ENCODE data around the gene SDK1. TPM values are rescaled to one million over a fixed set of nuclear protein-coding genes. Genes with fewer than 3 reads are reported as not detected.

SDK1 gene
- total RNA-seq, 1 donor from 2014 or later: 5.4 TPM

- no peak overlapping the region for H3K27ac Mint-ChIP-seq (ENCODE audit: unreplicated experiment)
- H3K9me3 Mint-ChIP-seq (ENCODE audit: unreplicated experiment): no peaks in the 10 kb centered on the region
- TF ChIP-seq CTCF (IDR thresholded peaks at IDR 0.05): no peak
- no peaks in the 10 kb centered on the region for H3K36me3 Mint-ChIP-seq (ENCODE audit: unreplicated experiment)
- H3K4me3 Mint-ChIP-seq (ENCODE audit: unreplicated experiment): no peak overlapping the region
- no peaks in the 10 kb centered on the region for H3K27me3 Mint-ChIP-seq (ENCODE audit: unreplicated experiment)
- no peak for DNase-seq (ENCODE audit: extremely low spot score, unreplicated experiment)
- H3K4me1 Mint-ChIP-seq (ENCODE audit: unreplicated experiment): no peaks in the 10 kb centered on the region
These were observed 899.6 kb downstream of the SDK1 start for GRCh38 chr7:4200546-4201094.

- no peaks in the 10 kb centered on the region for H3K36me3 Mint-ChIP-seq (ENCODE audit: unreplicated experiment)
- H3K9me3 Mint-ChIP-seq (ENCODE audit: unreplicated experiment): no peaks in the 10 kb centered on the region
- no peaks in the 10 kb centered on the region for H3K4me1 Mint-ChIP-seq (ENCODE audit: unreplicated experiment)
- no peak for DNase-seq (ENCODE audit: extremely low spot score, unreplicated experiment)
- H3K4me3 Mint-ChIP-seq (ENCODE audit: unreplicated experiment): no peak overlapping the region
- no peaks in the 10 kb centered on the region for H3K27me3 Mint-ChIP-seq (ENCODE audit: unreplicated experiment)
- no peak overlapping the region for H3K27ac Mint-ChIP-seq (ENCODE audit: unreplicated experiment)
- no peak for TF ChIP-seq CTCF (IDR thresholded peaks at IDR 0.05)
These were observed 900.5 kb downstream of the SDK1 start for GRCh38 chr7:4201566-4201965.

- H3K27me3 Mint-ChIP-seq (ENCODE audit: unreplicated experiment): no peaks in the 10 kb centered on the region
- H3K27ac Mint-ChIP-seq (ENCODE audit: unreplicated experiment): no peak overlapping the region
- H3K4me1 Mint-ChIP-seq (ENCODE audit: unreplicated experiment): no peaks in the 10 kb centered on the region
- H3K9me3 Mint-ChIP-seq (ENCODE audit: unreplicated experiment): no peaks in the 10 kb centered on the region
- DNase-seq (ENCODE audit: extremely low spot score, unreplicated experiment): no peak
- H3K4me3 Mint-ChIP-seq (ENCODE audit: unreplicated experiment): no peak overlapping the region
- no peaks in the 10 kb centered on the region for H3K36me3 Mint-ChIP-seq (ENCODE audit: unreplicated experiment)
- no peak for TF ChIP-seq CTCF (IDR thresholded peaks at IDR 0.05)
These were observed 901.2 kb downstream of the SDK1 start for GRCh38 chr7:4202154-4202736.

- Mint-ChIP-seq H3K27me3 (ENCODE audit: unreplicated experiment) (no peaks in the 10 kb centered on the region), H3K36me3 (ENCODE audit: unreplicated experiment) (no peaks in the 10 kb centered on the region), H3K4me3 (ENCODE audit: unreplicated experiment) (no peak overlapping the region), H3K27ac (ENCODE audit: unreplicated experiment) (no peak overlapping the region), H3K9me3 (ENCODE audit: unreplicated experiment) (no peaks in the 10 kb centered on the region), H3K4me1 (ENCODE audit: unreplicated experiment) (no peaks in the 10 kb centered on the region)
- no peak for DNase-seq (ENCODE audit: extremely low spot score, unreplicated experiment)
- no peak for TF ChIP-seq CTCF (IDR thresholded peaks at IDR 0.05)
These were observed 901.9 kb downstream of the SDK1 start for GRCh38 chr7:4202954-4203353.

- H3K4me3 Mint-ChIP-seq (ENCODE audit: unreplicated experiment): no peak overlapping the region
- no peaks in the 10 kb centered on the region for H3K9me3 Mint-ChIP-seq (ENCODE audit: unreplicated experiment)
These were observed 902.8 kb downstream of the SDK1 start for GRCh38 chr7:4203626-4204512.

More at GRCh38 chr7:4203626-4204512, 902.8 kb downstream of the SDK1 start:
- no peak for TF ChIP-seq CTCF (IDR thresholded peaks at IDR 0.05)
- no peak overlapping the region for H3K27ac Mint-ChIP-seq (ENCODE audit: unreplicated experiment)
- H3K27me3 Mint-ChIP-seq (ENCODE audit: unreplicated experiment): no peaks in the 10 kb centered on the region
- no peaks in the 10 kb centered on the region for H3K36me3 Mint-ChIP-seq (ENCODE audit: unreplicated experiment)
- no peak for DNase-seq (ENCODE audit: extremely low spot score, unreplicated experiment)
- H3K4me1 Mint-ChIP-seq (ENCODE audit: unreplicated experiment): no peaks in the 10 kb centered on the region

Data from osteocyte (in vitro differentiated cells).